GM12892 (cell line): Measurements from ENCODE around the gene FRY.

Source experiments
- POLR2A ChIP-seq: IDR thresholded peaks from 2 replicates; pipeline ENCODE4 v1.6.1; 2011; ENCODE audit warnings: low read depth, low read length, control low read depth
- POLR2AphosphoS5 ChIP-seq: IDR thresholded peaks from 2 replicates; pipeline ENCODE4 v1.6.1; 2011; ENCODE audit warnings: low read depth, low read length, control low read depth

DNA sequence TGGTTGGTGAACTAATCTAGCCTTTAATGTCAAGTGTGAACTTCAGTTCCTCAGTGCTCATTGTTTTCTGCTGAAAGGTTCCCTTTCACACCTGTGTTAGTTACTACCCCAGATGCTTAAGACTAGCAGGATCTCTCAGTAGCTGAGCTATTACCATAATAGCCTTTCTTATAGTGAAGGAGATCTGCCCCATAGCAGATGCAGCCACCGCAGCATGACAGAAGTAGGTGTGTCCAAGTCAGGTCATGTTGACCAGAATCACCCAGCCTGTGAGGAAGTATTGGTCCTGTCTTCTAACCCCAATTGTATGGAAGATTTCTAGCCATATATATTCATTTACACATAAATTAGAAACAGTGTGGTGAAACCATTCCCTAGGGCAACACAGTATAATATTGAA, 246.3 kb downstream of the FRY start:
- TF ChIP-seq POLR2AphosphoS5 (no peak), POLR2A (no peak)
